Measurements from ENCODE around the gene GTPBP3. TPM values are rescaled to one million over a fixed set of nuclear protein-coding genes. Genes with fewer than 3 reads are reported as not detected.
"Not testable (repeated sequence)": the region's sequence is repeated elsewhere in the genome, so short reads cannot be mapped to it uniquely, and the experiment has no call there.

GTPBP3 gene
- total RNA-seq, 1 donor from 2014 or later: 24.7 TPM

DNA sequence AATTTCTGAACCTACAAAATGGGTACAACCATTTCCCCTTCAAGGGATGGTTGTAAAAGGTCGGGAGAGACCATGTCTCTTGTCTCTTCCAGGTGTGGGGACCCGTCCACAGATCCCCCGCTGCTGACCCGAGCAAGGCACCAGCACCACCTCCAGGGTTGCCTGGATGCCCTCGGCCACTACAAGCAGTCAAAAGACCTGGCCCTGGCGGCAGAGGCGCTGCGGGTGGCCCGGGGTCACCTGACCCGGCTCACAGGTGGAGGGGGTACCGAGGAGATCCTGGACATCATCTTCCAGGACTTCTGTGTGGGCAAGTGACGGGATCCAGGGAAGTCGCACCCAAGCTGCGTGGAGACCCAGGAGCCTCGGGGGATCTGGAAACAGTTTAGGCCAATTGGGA is 4.0 kb downstream of the GTPBP3 start:
- no peak for DNase-seq (ENCODE audit: low spot score)

DNA sequence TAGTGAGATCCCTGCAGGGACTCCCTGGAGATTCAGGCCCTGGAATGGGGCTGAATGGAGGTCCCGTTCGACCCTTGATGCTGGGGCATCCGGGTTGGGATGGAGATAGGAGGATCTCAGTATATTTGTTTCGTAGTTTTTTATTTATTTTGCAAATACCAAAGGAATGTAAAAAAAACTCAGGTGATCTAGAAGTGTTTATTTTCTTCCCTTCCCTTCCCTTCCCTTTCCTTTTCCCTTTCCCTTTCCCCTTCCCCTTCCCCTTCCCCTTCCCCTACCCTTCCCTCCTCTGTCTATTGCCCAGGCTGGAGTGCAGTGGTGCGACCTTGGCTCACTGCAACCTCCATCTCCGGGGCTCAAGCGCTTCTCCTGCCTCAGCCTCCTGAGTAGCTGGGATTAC is 4.5 kb downstream of the GTPBP3 start:
- DNase-seq (ENCODE audit: low spot score): no peak

GRCh38 chr19:17346109-17346671 is 8.8 kb downstream of the GTPBP3 start:
- peak; percentile 68 for DNase-seq (ENCODE audit: low spot score)

DNA sequence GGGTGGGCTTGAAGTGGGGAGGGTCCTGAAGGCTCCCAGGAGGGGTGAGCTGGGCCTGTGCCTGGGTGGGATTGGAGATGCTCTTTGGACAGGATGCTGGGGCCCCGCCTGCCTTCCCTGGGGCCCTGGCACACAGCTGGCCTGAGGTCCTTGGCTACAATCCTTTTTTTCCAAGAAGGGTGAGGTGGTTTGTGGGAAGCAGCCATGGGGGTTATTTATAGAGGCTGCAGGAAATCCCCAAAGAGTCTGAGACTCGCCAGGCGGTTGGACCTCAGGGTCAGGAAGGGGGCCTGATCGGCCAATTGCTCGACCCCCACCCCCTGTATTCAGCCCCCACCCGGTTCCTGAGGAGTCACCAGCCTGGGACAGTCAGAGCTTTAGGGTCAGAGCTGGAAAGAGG is 10.0 kb downstream of the GTPBP3 start:
- DNase-seq (ENCODE audit: low spot score): no peak

GRCh38 chr19:17347877-17348276 is 10.5 kb downstream of the GTPBP3 start:
- no peak for DNase-seq (ENCODE audit: low spot score)

DNA sequence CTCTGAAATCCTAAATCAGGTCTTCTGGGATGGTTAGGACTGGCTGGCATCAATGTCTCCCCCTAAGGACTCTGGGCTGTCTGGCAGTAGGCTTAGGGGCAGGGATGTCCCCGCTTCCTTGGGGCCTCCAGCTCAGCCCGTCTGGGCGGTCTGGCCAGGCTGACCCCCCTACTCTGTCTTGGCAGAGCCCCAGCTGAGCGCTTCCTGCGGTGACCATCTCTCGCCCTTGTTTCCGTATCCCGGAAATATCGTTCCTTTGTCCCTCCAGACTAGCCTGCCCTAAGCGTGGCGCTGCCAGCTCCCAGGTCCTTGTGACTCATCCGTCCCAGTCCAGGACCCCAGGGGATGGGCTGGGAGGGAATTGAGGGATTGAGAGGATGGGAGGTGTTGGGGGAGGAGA is 11.3 kb downstream of the GTPBP3 start:
- DNase-seq (ENCODE audit: low spot score): no peak

DNA sequence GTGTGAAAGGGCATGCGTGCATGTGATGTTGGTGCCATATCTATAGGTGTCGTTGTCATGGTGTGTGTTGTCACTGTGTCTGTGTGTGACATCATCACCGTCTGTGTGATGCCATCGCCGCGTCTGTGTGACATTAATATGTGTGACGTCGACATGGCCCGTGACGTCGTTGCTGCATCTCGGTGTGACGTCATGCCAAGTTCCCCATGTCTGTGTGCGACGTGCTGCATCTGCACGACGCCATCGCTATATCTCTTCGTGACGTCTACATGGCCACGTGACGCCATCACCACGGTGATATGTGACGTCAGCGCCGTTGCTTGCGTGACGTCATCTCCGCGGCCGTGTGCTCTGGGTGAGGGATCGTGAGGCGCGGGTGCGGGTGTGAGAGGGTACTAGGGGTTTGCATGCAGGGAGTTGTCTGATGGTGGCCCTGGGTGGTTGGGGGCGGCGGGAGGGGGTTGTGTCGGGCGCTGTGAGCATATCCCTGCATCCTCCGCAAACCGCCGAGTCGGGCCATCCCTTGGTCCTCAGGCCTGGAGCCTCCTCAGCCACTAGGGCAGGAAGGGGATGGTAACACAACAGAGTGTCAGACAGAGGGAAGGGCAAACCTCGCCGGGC is 14.6 kb downstream of the GTPBP3 start:
- DNase-seq (ENCODE audit: low spot score): no peak

GRCh38 chr19:17352608-17353280 is 15.4 kb downstream of the GTPBP3 start:
- DNase-seq (ENCODE audit: low spot score): no peak

DNA sequence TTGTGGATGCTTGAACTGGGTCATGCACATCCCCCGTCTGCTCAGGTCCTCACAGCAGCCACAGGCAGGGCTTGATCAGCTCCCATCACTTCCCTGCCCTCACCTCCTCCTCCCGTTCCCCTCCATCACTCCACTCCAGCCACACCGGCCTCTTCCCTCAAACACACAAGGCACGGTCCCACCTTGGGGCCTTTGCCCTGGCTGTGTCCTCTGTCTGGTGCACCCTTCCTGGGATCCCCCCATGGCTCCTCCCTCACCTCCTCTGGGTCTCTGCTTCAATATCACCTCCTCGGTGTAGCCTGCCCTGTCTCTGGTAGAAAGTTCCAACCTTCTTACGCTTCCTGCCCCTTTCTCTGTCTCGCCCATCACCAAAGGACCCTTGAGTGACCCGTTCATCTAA is 16.0 kb downstream of the GTPBP3 start:
- DNase-seq (ENCODE audit: low spot score): no peak

- no peak for DNase-seq (ENCODE audit: low spot score)
These were observed 19.8 kb downstream of the GTPBP3 start for GRCh38 chr19:17357078-17357666.

DNA sequence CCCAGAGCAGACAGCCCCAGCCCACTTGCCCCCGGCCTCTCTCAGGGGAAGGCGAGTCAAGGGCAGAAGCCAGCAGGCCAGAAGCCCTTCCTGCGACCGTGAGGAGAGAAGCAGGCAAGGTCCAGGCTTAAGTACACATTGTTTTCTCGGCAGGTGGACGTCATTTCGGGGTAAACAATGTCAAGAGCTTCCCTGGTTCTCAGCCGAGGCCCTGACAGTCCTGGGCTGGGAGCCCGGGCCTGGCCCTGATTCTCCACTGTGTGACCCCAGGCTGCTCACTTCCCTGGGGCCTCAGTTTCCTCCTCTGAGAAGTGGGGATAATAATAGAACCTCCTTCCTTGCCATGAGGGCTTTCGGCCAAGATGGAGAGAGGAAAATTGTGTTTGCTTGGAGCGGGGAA is 20.4 kb downstream of the GTPBP3 start:
- DNase-seq (ENCODE audit: low spot score): no peak

- no peak for DNase-seq (ENCODE audit: low spot score)
These were observed 21.0 kb downstream of the GTPBP3 start for GRCh38 chr19:17358395-17358794.

GRCh38 chr19:17359905-17360800 is 22.8 kb downstream of the GTPBP3 start:
- no peak for DNase-seq (ENCODE audit: low spot score)

DNA sequence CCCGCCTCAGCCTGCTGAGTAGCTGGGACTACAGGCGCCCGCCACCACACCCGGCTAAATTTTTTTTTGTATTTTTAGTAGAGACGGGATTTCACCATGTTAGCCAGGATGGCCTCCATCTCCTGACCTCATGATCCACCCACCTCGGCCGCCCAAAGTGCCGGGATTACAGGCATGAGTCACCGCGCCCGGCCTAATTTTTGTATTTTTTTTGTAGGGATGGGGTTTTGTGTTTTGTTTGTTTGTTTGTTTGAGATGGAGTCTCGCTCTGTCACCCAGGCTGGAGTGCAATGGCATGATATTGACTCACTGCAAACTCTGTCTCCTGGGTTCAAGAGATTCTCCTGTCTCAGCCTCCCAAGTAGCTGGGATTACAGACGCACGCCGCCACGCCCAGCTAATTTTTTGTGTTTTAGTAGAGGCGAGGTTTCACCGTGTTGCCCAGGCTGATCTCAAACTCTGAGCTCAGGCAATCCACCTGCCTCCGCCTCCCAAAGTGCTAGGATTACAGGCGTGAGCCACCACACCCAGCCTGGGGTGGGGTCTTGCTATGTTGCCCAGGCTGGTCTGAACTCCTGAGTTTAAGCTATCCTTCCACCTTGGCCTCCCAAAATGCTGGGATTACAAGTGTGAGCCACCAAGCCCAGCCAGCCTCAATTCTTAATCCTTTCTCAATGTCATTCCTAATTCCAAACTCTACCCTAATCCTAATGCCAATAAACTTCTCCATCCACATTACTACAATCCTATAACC is 26.7 kb downstream of the GTPBP3 start:
- not testable (repeated sequence) for DNase-seq (ENCODE audit: low spot score)

GRCh38 chr19:17365361-17365760 is 28.0 kb downstream of the GTPBP3 start:
- no peak for DNase-seq (ENCODE audit: low spot score)

DNA sequence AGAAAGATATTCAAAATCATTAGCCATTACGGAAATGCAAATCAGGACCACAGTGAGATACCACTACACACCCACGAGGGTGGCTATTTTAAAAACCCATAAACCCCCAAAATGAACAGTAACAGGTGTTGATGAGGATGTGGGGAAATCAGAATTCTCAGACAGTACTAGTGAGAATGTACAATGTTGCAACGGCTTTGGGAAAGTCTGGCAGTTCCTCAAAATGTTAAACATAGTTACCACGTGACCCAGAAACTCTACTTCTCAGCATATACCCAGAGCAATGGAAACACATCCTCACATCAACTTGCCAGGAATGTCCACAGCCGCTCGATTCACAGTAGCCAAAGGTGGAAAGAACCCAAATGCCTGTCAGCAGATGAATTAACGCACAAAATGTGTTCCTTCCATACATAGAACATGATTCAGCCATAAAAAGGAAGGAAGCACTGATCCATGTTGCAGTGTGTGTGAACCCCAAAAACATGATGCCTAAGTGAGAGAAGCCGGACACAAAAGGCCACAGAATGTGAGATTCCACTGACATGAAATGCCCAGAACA is 32.8 kb downstream of the GTPBP3 start:
- DNase-seq (ENCODE audit: low spot score): no peak

DNA sequence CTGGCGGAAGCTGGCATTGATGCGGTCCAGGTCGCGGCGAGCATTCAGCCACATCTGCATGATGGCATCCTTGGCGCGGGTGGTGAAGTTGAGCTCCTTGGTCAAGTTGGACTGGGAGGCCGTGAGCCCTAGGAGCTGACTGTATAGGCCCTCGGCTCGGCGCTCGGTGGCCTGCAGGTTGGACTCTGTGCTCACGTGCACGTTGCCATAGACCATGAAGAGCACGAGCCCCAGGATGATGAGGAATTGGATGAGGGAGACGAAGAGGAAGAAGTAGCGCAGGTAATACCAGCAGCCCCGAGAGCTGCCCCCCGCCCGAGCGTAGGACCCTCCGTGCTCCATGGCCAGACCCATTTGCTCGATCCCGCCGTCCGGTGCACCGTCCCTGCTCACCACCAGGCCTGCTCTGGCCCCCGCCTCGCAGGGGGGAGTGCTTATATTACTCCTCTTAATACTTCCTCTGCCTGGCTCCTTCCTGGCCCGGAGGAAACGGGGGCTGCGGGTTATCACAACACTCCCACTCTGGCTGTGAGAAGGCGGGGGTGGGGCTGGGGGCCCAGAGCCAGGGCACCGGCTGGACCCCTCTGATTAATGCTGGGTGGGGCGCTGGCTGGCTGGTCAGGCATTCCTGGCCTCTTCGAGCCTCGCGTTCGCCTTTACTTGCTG is 39.7 kb downstream of the GTPBP3 start, which contains the start of gene PLVAP:
Gene PLVAP, minus strand, starts transcription at position 408 of the 666 bp plus-strand sequence. Its CDS starts 54 bp downstream, at position 354.
- no peak for DNase-seq (ENCODE audit: low spot score)

- DNase-seq (ENCODE audit: low spot score): no peak
These were observed 40.9 kb downstream of the GTPBP3 start for GRCh38 chr19:17378271-17378670.

DNA sequence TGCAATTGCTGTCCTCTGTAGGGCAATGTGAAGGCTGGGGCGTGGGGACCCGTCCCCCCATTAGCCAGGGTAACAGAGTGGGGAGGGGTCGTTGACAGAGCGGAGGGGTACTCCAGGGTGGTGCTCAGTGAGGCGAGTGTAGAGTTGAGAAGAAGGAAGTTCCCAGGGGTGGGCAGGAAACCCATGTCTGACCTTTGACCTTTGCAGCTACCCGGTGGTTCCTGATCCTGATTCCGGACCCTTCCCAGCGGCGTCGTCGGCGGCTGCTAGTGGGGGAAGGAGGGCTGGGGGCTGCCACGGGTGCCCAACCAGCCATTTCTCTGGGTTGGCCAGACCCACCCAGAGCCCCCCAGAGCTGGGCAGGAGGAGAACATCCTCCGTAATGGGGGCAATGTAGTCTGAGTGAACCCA is 41.9 kb downstream of the GTPBP3 start:
- no peak for DNase-seq (ENCODE audit: low spot score)

Measured in mucosa of gallbladder (tissue), 1 donor.